Measurements from ENCODE around the gene EXT2.

EXT2 gene

GRCh38 chr11:44286268-44286880, 190.9 kb downstream of the EXT2 start:
- peak in 1 of 2 donors; percentile 6 for DNase-seq (ENCODE audit: low read depth in 2 of 2, low spot score in 1 of 2)

- no peak for DNase-seq (ENCODE audit: low read depth in 2 of 2, low spot score in 1 of 2)
Measured at GRCh38 chr11:44286911-44287310, 191.4 kb downstream of the EXT2 start.

- no peak for DNase-seq (ENCODE audit: low read depth in 2 of 2, low spot score in 1 of 2)
Measured at GRCh38 chr11:44288133-44288526, 192.7 kb downstream of the EXT2 start.

- no peak for DNase-seq (ENCODE audit: low read depth in 2 of 2, low spot score in 1 of 2)
Measured at GRCh38 chr11:44290208-44290607, 194.7 kb downstream of the EXT2 start.
